HAP-1 (cell line): ENCODE measurements around the gene BUD31.
"Not testable (repeated sequence)": the region's sequence is repeated elsewhere in the genome, so short reads cannot be mapped to it uniquely, and the experiment has no call there.

Experiments
- DNase-seq, 2 experiments: peaks; one replicate each; pipeline ENCODE4 v3.0.0-alpha.2; 2016 to 2020; ENCODE audit warnings: low spot score in 2 of 2
- H3K27me3 ChIP-seq: fragments of 250-450 bp; sonication (Bioruptor Pico); 2 replicates; pipeline ENCODE4 v1.5.1; 2020; ENCODE audit warnings: low read depth, mild to moderate bottlenecking, moderate library complexity
- H3K36me3 ChIP-seq: fragments of 250-450 bp; sonication (Bioruptor Pico); replicated peaks from 2 replicates; pipeline ENCODE4 v1.5.1; 2020; ENCODE audit warnings: mild to moderate bottlenecking
- H3K4me1 ChIP-seq: fragments of 250-450 bp; sonication (Bioruptor Pico); 2 replicates; pipeline ENCODE4 v1.5.1; 2020; ENCODE audit warnings: mild to moderate bottlenecking
- H3K4me3 ChIP-seq: fragments of 250-450 bp; sonication (Bioruptor Pico); 2 replicates; pipeline ENCODE4 v1.5.1; 2020; ENCODE audit warnings: mild to moderate bottlenecking, moderate library complexity
- H3K9me3 ChIP-seq: fragments of 250-450 bp; sonication (Bioruptor Pico); 2 replicates; pipeline ENCODE4 v1.5.1; 2020; ENCODE audit warnings: mild to moderate bottlenecking, moderate library complexity
- in situ Hi-C: fragments of 300-500 bp; cut with MboI; formaldehyde crosslinking; loops from 3 replicates; pipeline ENCODE4 v1.14.3; 2020; ENCODE audit warnings: low sequenced_read_pairs, inconsistent platforms, mixed read lengths

BUD31 gene

GRCh38 chr7:99387239-99387635 is 21.5 kb upstream of the BUD31 start:
- H3K36me3 ChIP-seq: peaks cover 35% of the 10 kb centered on the region
- H3K4me1 ChIP-seq, H3K9me3 ChIP-seq, H3K4me3 ChIP-seq, DNase-seq, H3K27me3 ChIP-seq, in situ Hi-C loops: not testable (repeated sequence)

DNA sequence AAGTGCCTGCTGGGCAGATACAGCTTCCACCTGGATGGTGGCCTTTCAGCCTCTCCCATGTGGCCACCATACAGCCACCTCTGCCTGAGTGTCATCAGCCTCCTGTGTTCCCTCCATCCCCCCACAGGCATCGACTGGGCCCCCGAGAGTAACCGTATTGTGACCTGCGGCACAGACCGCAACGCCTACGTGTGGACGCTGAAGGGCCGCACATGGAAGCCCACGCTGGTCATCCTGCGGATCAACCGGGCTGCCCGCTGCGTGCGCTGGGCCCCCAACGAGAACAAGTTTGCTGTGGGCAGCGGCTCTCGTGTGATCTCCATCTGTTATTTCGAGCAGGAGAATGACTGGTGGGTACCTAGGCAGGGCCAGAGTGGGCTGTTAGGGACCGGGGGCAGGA is 20.9 kb upstream of the BUD31 start:
- DNase-seq: no peak
- H3K27me3 ChIP-seq: no peaks in the 10 kb centered on the region
- no peak overlapping the region for H3K4me3 ChIP-seq
- peaks cover 41% of the 10 kb centered on the region for H3K36me3 ChIP-seq
- no peaks in the 10 kb centered on the region for H3K4me1 ChIP-seq
- in situ Hi-C loops: no loop called here
- H3K9me3 ChIP-seq: no peaks in the 10 kb centered on the region

DNA sequence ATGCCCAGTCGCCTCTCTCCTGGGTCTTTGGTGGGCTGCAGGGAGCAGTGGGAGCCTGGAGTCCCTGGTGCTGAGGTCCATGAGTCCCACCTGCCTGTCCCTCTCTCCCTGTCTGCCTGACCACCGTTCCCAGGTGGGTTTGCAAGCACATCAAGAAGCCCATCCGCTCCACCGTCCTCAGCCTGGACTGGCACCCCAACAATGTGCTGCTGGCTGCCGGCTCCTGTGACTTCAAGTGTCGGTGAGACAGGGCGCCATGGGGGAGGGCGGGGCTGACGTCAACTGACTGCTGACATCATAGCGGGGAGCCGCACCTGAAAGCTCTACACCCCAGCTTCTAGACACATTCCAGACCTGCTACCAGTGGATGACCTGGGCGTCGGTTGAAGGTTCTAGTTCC is 19.0 kb upstream of the BUD31 start:
- H3K27me3 ChIP-seq: no peaks in the 10 kb centered on the region
- H3K9me3 ChIP-seq: no peaks in the 10 kb centered on the region
- no peaks in the 10 kb centered on the region for H3K4me1 ChIP-seq
- no peak for DNase-seq
- in situ Hi-C loops: no loop called here
- H3K36me3 ChIP-seq: peaks cover 54% of the 10 kb centered on the region
- H3K4me3 ChIP-seq: no peak overlapping the region

GRCh38 chr7:99390941-99391602 is 17.7 kb upstream of the BUD31 start:
- Histone ChIP-seq H3K4me1 (no peaks in the 10 kb centered on the region), H3K9me3 (no peaks in the 10 kb centered on the region), H3K27me3 (no peaks in the 10 kb centered on the region), H3K36me3 (peaks cover 67% of the 10 kb centered on the region), H3K4me3 (no peak overlapping the region)
- DNase-seq: no peak
- in situ Hi-C loops: no loop called here

DNA sequence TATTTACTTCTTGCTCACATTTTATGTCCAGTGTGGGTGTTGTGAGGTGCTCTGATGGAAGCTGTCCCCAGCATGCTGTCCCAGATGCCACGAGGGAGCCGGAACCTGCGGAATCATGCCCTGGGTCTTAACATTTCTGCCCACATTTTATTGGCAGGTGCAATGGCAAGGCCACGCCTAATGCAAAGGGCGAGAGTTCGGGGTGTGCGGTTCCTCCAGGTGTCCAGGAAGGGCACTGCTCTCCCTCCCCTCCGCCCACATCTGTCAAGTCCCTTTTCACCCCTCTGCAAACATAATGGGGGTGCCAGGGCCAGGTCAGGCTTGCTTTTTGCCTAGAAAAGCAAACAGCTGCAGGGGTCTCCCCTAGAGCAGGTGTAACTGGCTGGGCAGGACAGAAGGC is 16.7 kb upstream of the BUD31 start:
- in situ Hi-C loops: no loop called here
- Histone ChIP-seq H3K4me1 (no peaks in the 10 kb centered on the region), H3K27me3 (no peaks in the 10 kb centered on the region), H3K9me3 (no peaks in the 10 kb centered on the region), H3K4me3 (no peak overlapping the region), H3K36me3 (peaks cover 68% of the 10 kb centered on the region)
- DNase-seq: no peak

- H3K4me3 ChIP-seq: no peak overlapping the region
- H3K27me3 ChIP-seq: no peaks in the 10 kb centered on the region
- no peaks in the 10 kb centered on the region for H3K4me1 ChIP-seq
- in situ Hi-C loops: no loop called here
- H3K36me3 ChIP-seq: peaks cover 76% of the 10 kb centered on the region
- H3K9me3 ChIP-seq: no peaks in the 10 kb centered on the region
- DNase-seq: no peak
These were observed 16.0 kb upstream of the BUD31 start for GRCh38 chr7:99392659-99393354.

DNA sequence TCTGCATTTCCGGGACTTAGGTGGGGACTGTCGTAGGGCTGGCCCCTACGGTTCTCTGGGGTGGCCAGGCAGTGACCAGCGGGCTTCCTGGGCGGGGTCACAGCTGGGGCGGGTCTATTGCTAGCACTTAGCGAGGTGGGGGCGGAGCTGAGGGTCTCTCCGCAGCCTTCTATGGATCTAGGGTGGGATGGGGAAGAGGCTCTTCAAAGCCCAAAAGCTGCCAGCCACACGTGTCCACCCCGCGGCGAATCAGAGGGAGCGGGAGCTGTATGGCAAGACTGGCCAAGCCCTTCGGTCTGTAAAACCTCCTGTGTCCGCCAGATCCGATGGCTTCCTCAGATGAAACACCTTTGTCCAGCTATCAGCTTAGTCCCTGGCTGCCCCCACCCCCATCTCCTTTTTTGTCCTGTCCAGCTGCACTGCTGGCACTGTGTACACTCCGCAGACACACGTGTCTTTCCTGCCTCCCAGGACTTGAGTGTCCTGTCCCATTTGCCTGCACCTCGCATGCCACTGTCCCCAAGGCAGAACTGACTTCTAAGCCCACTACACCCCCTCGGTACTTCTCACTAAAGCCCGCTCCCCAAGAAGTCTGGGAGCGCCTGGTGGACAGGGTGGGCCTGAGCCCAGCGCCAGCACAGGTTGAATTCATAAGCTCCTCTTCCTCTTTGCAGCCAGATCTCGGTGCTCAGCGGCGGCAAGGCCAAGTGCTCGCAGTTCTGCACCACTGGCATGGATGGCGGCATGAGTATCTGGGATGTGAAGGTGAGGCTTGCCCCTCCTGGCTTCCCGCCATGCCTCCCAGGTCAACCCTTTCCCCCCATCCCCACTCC is 15.2 kb upstream of the BUD31 start:
- no peaks in the 10 kb centered on the region for H3K27me3 ChIP-seq
- peaks cover 76% of the 10 kb centered on the region for H3K36me3 ChIP-seq
- no peak overlapping the region for H3K4me3 ChIP-seq
- in situ Hi-C loops: no loop called here
- H3K9me3 ChIP-seq: no peaks in the 10 kb centered on the region
- H3K4me1 ChIP-seq: no peaks in the 10 kb centered on the region
- no peak for DNase-seq

- no peak for DNase-seq
- in situ Hi-C loops: no loop called here
- Histone ChIP-seq H3K36me3 (peaks cover 82% of the 10 kb centered on the region), H3K9me3 (no peaks in the 10 kb centered on the region), H3K4me1 (no peaks in the 10 kb centered on the region), H3K4me3 (no peak overlapping the region), H3K27me3 (no peaks in the 10 kb centered on the region)
These were observed 14.6 kb upstream of the BUD31 start for GRCh38 chr7:99394188-99394502.

DNA sequence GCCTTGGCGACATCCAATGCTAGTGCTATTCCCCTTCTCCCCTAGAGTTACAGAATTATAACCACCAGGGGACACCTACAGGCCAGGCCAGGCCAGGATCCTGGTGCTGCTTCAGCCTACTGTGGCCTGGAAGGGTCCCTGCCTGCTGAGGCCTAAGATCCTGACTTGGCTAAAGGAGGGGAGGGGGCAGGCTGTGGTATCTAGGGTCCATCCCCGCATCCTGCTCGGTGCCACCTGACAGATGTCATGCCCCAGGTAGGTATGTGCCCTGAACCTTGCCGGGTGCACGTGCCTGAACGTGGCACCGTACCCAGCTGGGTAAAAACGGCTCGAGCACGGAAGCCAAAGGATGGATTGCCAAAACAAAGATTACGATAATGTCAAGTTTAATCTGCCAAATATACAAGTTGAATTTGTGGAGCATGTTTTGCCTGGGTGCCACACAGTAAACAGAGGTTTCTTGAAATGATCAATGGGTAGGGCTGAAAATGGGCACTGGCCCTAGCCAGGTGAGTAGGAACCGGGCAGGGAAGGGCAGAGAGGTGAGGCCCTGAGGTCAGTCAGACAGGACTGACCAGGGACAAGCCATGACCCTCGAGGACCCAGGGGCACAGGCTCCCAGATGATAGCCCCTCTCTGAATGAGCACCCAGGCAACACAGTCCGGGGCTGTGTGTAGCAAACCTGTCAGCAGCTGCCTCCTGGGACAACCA is 13.0 kb upstream of the BUD31 start:
- H3K36me3 ChIP-seq: peaks cover 88% of the 10 kb centered on the region
- no peaks in the 10 kb centered on the region for H3K4me1 ChIP-seq
- H3K27me3 ChIP-seq: no peaks in the 10 kb centered on the region
- in situ Hi-C loops: no loop called here
- no peaks in the 10 kb centered on the region for H3K9me3 ChIP-seq
- H3K4me3 ChIP-seq: no peak overlapping the region
- DNase-seq: no peak

GRCh38 chr7:99396418-99397296 is 12.1 kb upstream of the BUD31 start:
- H3K27me3 ChIP-seq: no peaks in the 10 kb centered on the region
- in situ Hi-C loops: no loop called here
- H3K4me3 ChIP-seq: no peak overlapping the region
- DNase-seq: no peak
- H3K9me3 ChIP-seq: no peaks in the 10 kb centered on the region
- H3K36me3 ChIP-seq: peaks cover 90% of the 10 kb centered on the region
- H3K4me1 ChIP-seq: no peaks in the 10 kb centered on the region

- Histone ChIP-seq H3K36me3 (peaks cover 90% of the 10 kb centered on the region), H3K4me1 (no peaks in the 10 kb centered on the region), H3K4me3 (no peak overlapping the region), H3K27me3 (no peaks in the 10 kb centered on the region), H3K9me3 (no peaks in the 10 kb centered on the region)
- in situ Hi-C loops: no loop called here
- DNase-seq: no peak
These were observed 11.3 kb upstream of the BUD31 start for GRCh38 chr7:99397297-99397983.

- Histone ChIP-seq H3K9me3 (no peaks in the 10 kb centered on the region), H3K4me3 (no peak overlapping the region), H3K36me3 (peaks cover 88% of the 10 kb centered on the region), H3K4me1 (no peaks in the 10 kb centered on the region), H3K27me3 (no peaks in the 10 kb centered on the region)
- in situ Hi-C loops: no loop called here
- DNase-seq: no peak
These were observed 9.8 kb upstream of the BUD31 start for GRCh38 chr7:99398891-99399445.
